ENCODE measurements around the gene QSOX2.

The QSOX2 gene

DNA sequence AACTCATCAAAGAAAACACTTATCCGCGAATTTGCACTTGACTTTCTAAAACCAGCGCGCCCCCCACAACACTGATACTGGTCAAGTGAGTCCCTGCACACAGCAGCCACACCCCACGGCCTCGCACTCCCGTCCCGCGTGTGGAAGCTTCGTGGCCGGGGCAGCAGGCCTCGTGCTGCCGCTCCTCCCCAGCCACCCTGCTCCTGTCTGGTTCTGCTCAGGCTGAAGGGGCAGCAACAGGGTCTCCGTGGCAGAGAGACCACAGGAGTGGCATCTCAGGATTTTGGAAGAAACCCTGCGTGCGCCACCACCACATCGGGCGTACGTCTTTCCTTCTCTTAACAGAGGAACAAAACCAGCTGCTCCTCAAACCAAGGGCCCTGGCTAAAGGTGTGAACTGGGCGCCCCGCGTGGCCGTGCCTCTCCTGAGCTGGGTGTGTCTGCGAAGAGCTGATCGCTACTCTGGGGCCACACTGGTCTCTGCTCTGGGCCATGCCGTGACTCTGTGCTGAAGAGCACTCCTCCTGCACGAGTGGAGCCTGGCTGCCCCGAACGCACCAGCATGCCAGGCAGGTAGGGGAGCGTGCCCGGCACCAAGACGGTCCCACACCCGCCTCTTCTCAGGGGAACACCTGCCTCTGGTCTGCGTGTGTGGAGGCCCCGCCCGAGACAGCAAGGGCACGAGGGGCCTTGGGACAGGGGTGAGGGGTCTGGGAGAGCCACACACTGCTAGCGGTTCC is 23.3 kb downstream of the QSOX2 start:
- no peak for DNase-seq (ENCODE audit: low spot score)

DNA sequence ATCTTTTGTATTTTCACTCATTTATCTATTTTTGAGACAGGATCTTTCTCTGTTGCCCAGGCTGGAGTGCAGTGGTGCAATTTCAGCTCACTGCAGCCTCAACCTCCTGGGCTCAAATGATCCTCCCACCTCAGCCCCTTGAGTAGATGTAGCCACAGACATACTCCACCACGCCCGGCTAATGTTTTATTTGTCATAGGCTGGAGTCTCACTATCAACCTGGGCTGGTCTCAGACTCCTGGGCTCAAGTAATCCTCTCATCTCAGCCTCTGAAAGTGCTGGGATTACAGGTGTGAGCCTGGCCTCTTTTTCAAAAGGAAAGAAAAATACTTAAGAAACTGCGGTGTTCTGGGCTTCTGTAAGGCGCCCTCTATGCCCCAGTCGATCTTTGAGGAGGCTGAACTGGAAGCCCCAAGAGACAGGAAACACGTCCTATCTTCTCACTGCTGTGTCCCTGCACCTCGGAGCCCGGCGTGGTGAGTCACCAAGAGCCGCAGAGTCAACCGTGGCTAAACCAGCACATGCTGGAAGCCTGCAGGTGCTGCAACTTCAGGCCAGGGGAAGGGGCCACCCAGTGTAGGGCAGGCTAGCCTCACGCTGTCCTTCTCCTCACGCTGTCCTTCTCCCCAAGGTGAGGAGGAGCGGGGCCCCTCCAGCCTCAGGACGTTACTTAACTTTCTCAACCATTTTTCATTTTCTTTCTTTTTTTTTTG is 25.4 kb downstream of the QSOX2 start:
- no peak for DNase-seq (ENCODE audit: low spot score)

- DNase-seq (ENCODE audit: low spot score): no peak
Observed at GRCh38 chr9:136219276-136219675, 26.3 kb downstream of the QSOX2 start.

DNA sequence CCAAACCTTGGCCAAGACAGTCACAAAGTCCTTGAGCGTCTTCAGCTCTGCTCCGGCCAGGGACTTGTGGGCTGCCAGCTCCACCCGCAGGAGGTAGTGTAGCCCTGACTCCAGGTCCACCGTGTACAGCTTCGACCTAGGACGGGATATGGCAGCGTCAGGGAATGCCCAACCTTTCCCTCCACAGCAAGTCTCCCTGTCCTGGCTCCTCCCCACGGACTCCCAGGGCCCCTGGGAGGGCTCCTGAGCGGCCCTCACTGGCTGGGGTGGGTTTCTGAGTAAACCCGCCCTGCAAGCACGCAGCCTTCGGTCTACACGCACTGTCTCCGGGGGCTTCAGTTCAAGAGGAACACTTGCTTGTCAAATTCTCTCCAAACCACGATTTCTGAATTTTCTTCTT is 26.9 kb downstream of the QSOX2 start:
- DNase-seq (ENCODE audit: low spot score): no peak

GRCh38 chr9:136218271-136218670 is 27.3 kb downstream of the QSOX2 start:
- no peak for DNase-seq (ENCODE audit: low spot score)

DNA sequence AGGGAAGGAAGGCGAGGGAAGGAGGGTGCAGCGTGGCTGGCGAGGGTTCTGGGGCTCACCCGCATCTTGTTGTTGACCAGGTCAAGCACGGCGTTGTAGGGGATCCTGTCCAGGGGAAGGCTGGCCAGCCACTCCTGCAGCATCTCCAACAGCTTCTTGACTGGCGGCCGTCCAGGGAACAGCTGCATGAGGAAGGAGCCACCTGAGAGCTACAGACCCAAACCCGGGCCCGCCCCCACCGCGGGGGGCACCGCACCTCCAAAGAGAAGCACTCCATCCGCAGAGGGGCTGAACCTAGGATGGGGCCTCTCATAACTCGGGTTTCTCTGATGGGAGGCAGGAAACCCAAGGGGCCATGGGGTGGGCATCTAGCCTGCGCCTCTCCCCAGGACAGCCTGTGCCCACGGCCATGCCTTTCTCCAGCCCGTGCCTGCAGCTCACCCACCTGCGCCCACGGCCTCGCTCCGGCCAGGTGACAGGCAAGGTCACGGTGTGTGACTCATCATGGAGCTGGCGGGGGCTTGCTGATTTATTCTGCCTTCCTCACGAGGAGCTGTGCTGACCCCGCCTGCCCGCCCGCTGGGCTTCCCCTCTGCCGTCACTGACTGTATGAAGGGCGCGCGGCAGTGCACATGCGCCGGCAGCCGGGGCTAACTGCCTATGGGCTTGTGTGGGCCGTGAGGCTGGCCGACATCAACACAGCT is 28.9 kb downstream of the QSOX2 start:
- no peak for DNase-seq (ENCODE audit: low spot score)

GRCh38 chr9:136213733-136214132 is 31.9 kb downstream of the QSOX2 start:
- no peak for DNase-seq (ENCODE audit: low spot score)

DNA sequence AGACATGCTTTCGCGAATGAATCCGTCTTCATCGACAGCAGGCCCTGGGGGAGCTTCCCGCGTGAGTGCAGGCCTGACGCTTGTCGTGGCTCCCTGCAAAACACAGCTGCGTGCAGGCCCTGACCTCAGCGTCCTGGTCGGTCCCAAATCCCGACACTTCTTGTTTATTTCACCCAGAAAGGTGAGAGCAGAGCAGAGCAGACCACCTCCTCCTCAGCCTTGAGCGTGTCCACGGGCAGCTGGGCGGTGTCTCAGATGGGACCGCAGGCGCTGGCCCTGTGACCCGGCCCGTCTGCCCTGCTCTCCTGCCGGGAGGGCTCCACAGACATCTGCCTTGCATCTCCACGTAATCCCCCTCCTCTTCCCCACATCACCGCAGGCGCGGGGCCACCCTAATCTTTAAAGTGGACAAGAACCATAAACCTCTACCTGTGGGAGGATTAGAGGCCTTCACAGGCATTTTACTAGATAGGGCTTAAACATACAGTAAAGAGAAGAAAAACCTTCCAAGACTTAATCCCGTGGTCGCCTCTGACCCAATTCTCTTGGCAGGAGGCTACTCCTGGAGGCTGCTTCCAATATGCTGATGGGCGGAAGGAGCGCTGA is 33.2 kb downstream of the QSOX2 start:
- DNase-seq (ENCODE audit: low spot score): no peak

DNA sequence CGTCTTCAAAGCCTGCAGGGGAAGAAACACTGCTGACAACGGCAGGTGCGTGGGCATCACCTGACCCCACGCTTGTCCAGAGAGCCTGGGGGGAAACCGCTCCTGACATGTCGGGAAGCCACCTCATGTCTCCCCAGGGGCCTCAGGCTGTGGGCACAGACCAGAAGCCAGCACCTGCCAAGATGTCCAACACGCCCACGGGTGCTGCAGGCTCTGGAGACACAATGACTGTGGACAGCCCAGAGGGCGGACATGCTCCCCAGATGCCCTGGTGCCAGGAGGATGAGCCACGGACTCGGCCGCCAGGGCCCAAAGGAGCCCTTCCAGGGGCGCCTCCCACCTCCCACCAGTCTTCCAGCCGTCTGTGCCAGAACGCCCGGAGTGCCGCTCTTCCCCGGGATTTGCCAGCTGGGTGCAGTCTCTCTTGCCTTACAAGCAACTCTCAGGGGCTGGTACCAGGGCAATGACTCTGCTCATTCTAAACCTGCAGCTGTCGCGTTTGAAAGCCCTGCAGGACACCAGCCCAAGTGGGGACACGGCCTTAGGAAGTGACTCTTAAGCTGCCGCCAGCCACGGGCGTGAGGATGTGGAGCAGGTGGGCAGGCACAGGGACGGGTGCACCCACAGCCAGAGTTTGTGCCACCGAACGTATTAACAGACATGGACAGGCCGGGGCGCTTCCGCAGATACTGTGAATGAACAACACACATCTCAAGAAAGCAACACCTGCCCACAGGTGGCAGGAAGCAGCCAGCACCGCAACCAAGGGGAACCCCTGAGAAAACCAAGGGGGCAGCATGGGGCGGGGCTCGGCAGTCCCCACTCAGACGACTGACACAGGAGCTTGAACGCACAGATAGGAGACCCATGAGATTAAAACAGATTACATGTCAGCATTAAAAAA is 33.9 kb downstream of the QSOX2 start:
- DNase-seq (ENCODE audit: low spot score): no peak

GRCh38 chr9:136211006-136211405 is 34.6 kb downstream of the QSOX2 start:
- no peak for DNase-seq (ENCODE audit: low spot score)

GRCh38 chr9:136210276-136210675 is 35.3 kb downstream of the QSOX2 start:
- DNase-seq (ENCODE audit: low spot score): no peak

- no peak for DNase-seq (ENCODE audit: low spot score)
Observed at GRCh38 chr9:136209786-136210185, 35.8 kb downstream of the QSOX2 start.

DNA sequence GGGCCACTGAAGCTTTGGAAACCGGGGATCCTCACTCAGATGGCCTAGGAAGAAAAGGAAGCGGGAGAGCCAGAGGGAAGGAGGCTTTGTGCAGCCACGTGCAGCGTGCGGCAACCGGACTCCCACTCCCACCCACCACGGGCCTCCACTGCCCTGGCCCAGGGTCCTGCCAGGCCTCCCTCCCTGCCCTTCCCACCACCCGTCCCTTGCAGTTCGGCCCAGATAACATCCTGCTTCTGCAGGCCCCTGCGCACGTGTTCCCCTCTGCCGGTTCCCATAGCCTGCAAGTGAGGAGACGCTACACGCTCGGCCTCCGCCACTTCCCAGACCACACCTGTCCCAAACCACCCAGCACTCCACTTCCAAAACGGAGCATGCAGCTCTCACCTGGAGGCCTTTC is 36.4 kb downstream of the QSOX2 start:
- DNase-seq (ENCODE audit: low spot score): no peak

DNA sequence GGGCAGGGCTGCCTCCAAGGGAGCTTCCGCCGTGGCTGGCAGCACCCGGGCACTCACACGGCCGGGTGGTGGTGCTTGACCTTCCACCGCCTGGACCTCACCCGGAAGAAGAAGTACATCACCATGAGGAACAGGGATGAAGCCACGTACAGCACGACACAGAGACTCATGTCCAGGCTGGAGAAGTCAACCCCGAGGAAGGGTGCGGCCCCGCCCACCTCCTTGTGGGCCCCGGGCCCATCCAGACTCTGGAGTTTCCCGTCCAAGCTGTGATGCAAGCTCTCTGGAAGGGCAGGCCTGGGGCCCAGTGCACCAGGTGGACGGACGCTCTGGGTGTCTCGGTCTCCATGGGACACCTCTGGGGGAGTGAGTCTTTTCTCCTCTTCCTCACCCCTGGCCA is 36.9 kb downstream of the QSOX2 start:
- DNase-seq (ENCODE audit: low spot score): no peak

DNA sequence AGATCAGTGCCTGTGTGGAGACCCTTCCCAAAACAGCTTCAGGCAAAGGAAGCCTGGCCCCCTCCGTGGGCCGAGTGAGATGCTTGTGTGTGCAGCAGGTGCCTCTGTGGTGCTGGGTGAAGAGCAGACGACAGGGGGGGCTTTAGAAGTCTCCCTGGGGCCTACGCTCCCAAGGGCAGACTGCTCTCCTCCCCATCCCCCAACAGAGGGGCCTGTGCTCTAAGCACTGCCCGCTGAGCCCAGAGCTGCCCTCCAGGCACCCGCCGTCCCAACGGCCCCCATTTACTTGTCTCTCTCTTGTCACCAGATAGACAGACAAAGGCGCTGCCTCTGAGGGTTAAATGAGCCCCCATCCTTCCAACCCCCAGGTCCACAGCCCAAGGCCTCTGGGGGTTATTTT is 38.0 kb downstream of the QSOX2 start:
- no peak for DNase-seq (ENCODE audit: low spot score)

DNA sequence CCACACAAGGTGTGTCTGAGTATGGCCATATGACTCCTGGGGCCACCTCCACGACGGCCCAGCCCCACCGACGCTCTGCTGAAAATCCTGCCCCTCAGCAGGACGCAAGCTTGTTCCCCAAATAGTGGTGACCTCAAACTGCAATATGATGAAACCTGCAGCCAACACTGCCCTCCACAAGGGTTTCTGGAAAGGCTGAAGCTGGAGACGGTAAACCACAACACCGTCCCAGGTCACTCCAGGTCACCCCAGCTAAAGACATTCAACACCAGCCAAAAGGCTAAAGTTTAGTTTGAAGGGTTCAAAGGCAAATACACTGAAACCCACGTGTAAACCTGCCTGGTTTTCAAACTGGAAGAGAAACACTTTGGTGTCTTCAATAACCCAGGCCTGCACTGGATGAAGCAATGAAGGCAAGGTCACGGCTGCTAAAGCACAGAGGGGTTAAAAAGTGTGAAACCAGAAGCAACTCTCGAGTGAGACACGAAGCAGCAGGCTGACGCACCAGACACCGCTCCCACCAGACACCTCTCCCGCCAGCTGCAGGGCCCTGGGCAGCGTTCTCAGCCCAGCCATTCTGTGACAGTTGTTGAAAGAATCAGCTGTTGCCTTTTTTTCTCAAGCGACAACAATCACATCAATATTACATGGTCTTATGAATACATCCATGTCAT is 38.9 kb downstream of the QSOX2 start:
- no peak for DNase-seq (ENCODE audit: low spot score)

DNA sequence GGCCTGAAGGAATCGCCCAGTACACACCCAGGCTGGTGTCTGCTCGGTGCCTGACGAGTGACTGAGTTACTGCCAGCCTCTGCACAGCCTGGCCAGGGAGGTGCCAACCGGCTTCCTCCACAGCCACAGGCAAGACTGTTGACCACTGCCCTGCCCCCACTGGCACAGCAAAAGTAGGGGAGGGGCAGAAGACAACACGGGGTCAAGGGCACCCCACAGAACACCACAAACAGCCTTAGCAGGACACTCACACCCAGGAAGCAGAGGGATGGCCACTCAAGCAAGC is 40.0 kb downstream of the QSOX2 start:
- DNase-seq (ENCODE audit: low spot score): no peak

- DNase-seq (ENCODE audit: low spot score): no peak
Observed at GRCh38 chr9:136204838-136205706, 40.5 kb downstream of the QSOX2 start, which contains the start of gene LHX3. Gene LHX3, minus strand, starts transcription at chr9:136205128. Its CDS starts 116 bp downstream, at chr9:136205012.

- DNase-seq (ENCODE audit: low spot score): no peak
Observed at GRCh38 chr9:136204145-136204805, 41.3 kb downstream of the QSOX2 start.
